NCI-H2081 treated with DMSO at 0.1 percent for 48 hours (cell line): ENCODE data around the gene CTXN3.

ENCODE experiments used
- DNase-seq: peaks from one replicate; lab custom pipeline; 2025; lab: John Stamatoyannopoulos, UW

CTXN3 gene

GRCh38 chr5:127697894-127698600, 49.2 kb downstream of the CTXN3 start:
- no peak for DNase-seq

GRCh38 chr5:127699416-127699815, 50.5 kb downstream of the CTXN3 start:
- no peak for DNase-seq

- no peak for DNase-seq
These were observed 51.4 kb downstream of the CTXN3 start for GRCh38 chr5:127700237-127700766.

DNA sequence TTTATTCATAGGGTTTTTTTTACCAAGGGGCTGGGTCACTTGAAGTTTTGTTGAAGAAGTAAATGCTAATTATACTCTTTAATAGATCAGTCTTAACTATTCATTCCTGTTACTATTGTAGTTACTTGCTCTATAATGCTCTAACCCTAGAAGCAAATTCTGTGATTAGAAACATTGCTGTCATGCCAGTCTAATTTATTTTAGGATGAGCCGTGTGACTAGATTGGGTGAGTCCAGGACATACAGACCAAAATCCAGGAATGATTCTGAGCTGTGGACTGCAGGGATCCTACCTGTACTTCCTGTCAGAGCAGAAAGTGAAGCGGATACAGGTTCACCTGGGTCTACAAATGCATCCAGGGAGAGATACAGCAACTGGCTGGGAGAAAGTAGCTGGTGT, 53.6 kb downstream of the CTXN3 start:
- no peak for DNase-seq

DNA sequence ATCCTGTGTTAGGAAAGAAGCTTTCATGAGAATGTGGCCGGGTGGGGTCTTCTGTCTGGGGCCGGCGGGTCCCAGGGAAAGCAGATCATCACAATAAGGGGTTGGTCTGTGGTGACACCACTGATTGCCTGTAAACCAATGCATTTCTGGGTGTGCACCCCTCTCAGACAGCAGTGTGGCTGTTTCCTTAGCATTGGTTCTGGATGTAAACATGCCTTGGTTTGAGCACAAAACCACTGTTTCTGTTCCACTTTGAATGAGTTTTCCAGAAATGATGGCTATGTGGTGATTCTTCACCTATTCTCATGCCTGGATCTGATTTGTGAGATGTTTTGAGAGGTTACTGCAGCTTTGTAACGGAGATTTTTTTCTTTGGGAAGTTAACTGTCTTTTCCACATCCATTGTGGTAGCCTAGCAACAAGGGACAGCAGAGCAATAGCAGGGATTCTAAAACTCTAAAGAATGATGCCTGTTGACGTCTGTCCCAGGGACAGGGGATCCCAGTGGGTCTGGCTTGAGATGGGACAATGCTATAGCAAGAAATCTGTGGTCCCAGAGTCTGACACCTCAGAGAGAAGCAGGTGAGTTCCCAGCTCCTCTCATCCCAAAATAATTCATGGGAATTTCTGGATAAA, 54.2 kb downstream of the CTXN3 start, which contains the start of gene CCDC192:
TSS of gene CCDC192 (plus strand) at position 466 of the 636 bp plus-strand sequence. CDS start at position 521, 55 bp downstream.
- no peak for DNase-seq

GRCh38 chr5:127705120-127705892, 56.4 kb downstream of the CTXN3 start:
- no peak for DNase-seq

DNA sequence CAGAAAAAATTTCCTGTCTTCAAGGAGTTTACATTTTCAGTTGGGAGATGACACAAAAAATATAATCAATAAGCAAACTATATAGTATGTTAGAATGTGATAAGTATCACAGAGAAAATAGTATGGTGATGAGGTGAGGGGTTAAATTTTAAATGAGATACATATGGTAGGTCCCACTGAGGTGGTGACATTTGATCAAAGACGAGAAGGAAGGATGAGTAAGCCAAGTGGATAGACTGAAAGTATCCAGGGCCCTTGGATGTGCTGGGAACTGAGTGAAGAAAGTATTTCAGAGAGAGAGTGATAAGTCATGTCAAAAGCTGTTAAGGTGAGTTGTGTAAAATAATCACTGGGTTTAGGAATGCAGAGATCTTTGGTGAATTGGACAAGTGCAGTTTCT, 57.8 kb downstream of the CTXN3 start:
- DNase-seq = no peak

DNA sequence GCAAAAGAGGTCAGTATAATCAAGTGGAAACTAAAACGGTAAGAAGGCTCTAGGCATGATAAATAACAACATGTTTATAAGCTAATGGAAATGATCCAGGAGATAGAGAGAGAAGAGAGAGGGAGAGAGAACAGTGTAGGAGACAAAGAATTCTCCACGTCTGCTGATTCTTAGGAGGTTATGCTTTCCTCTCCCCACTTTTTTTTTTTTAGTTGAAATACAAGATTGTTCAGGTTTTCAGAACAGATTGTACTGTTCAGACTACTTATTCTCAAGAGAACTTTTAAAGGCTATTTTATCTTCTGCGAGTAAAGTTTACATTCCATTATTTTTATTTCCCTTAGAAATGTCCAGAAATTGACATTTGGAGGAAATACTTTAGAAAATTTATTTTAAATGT, 58.3 kb downstream of the CTXN3 start:
- no peak for DNase-seq
